ENCODE data around the gene SLC25A38. TPM values are rescaled to one million over a fixed set of nuclear protein-coding genes. Genes with fewer than 3 reads are reported as not detected.

SLC25A38 gene, protein sequence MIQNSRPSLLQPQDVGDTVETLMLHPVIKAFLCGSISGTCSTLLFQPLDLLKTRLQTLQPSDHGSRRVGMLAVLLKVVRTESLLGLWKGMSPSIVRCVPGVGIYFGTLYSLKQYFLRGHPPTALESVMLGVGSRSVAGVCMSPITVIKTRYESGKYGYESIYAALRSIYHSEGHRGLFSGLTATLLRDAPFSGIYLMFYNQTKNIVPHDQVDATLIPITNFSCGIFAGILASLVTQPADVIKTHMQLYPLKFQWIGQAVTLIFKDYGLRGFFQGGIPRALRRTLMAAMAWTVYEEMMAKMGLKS
- total RNA-seq, result 17.4 and 19.1 TPM in 2 replicates

DNA sequence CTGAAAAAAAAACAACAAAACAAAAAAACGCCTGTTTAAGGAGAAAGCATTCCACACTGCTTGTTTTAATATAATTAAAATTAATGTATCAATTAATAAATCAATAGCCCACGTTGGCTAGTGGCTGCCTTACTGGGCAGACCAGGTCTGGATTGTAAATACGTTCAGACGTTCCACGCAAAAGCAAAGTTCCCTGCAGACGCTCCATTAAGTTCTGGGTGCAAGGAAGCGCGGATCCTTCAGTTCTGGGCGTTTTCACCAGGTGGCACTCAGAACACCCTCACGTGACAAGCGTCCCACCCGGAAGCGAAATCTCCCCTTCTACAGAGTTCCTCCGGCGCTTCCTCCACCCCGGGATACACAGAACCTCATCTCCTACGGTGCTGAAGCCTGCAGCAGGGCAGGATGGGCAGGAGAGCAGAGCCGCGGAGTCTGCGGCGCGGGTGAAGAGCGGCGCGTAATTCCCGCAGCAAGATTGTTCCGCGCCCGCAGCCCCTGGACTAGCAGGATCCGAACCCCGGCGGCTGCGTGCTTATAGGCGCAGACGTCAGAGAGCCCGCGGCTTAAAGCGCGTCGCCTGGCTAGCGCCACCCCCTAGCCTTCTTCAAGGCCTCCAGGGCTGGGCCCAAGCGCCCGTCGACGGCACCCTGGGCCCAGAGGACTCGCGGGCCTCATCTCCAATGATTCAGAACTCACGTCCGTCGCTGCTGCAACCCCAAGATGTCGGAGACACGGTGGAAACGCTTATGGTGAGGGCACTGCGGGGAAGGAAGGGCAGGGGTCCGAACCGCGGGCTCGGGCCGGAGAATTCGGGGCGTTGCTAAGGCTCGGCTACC lies at the start of gene SLC25A38:
SLC25A38 (plus strand) TSS at position 326 of the 836 bp plus-strand sequence; CDS start at position 681, 355 bp downstream.

DNA sequence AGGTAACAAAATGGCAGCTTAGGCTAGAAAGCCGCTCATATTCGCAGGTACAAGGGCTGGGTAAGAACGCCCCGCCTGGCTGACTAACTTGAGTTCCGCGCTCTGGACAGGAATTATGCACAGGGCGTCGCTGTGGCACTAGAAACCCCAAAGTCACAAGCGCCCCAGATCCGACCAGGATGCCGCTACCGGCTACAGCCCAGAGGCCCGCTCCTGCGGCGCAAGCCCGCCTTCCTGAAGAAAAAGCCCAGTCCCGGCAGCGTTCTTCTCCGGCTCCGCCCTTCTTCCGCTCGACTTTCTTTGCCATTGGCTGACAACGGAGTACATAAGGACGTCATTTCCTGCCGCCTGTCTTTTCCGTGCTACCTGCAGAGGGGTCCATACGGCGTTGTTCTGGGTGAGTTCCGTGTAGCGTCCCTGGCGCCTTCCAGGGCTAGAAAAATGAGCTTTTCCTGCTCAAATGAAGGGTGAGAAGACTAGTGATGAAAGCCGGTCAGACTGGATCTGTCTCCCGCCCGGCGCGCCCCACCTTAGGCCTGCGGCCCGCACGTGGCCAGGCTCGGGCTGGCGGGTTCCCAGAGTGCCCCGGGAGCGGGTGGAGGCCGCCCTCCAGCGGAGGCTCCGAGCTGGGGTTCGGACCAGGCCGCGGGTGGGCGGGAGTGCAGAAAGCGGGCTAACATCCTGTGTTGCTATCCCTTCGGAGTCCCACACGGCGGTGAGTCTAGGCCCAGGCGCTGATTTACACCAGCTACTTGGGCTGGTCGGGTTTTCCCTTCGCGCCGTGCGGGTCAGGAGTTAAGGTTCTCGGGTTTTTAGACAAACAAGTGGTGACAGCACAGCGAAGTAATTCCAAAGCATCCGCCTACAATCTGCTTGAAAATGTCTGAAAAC lies 23.4 kb downstream of the SLC25A38 start, which contains the start of gene RPSA:
RPSA (plus strand) TSS at position 353 of the 891 bp plus-strand sequence. CDS start 934 bp downstream, outside the sequence.

Small RNAs within 50 kb of the gene (small RNA-seq; reads per million reads assigned to genes)
- not detected for gene SNORA6
- gene SNORA62, result not detected

Other genes with a start within 250 kb of the SLC25A38 start
- 14.5 and 17.1 TPM in 2 replicates for gene CSRNP1, start 229.8 kb upstream of the SLC25A38 start, total RNA-seq
- not detected in 2 replicates for gene XIRP1, start 190.8 kb upstream of the SLC25A38 start, total RNA-seq
- gene CX3CR1, start 103.3 kb upstream of the SLC25A38 start, total RNA-seq, result not detected in 2 replicates
- gene CCR8, start 53.7 kb upstream of the SLC25A38 start, total RNA-seq, result not detected in 2 replicates
- gene RPSA, start 23.4 kb downstream of the SLC25A38 start, total RNA-seq, result 1,325 and 1,423 TPM in 2 replicates
- 0.07 and 0.13 TPM in 2 replicates for gene MOBP, start 84.3 kb downstream of the SLC25A38 start, total RNA-seq